GM20000 (cell line): Measurements from ENCODE around the gene FBLN5.

Experiments
- DNase-seq: peaks from one replicate; pipeline ENCODE4 v3.0.0; 2012; ENCODE audit warnings: low spot score
- CTCF ChIP-seq: IDR thresholded peaks from 2 replicates; pipeline ENCODE4 v1.5.1; 2012; ENCODE audit warnings: mild to moderate bottlenecking, control low read depth; ENCODE audit errors: extremely low read depth, missing control alignments

FBLN5 gene

GRCh38 chr14:91834571-91834970 lies 112.9 kb downstream of the FBLN5 start:
- no peak for DNase-seq
- TF ChIP-seq CTCF, result no peak

DNA sequence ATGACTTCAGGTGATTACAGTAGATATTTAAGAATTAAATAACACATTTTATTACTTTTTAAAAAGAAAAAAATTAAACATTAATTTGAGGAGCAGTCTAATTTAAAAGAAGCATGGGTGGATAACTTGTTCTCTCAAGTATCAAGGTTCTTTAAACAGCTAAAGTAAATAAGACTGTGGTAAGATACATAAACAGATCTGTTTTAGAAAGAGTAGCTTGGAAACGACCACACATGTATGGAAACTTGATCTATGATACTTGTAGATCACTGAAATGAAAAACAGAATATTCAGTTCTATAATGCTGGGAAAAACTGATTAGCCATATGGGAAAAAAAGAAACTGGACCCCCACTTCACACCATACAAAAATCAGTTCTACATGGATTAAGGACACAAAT lies 116.2 kb downstream of the FBLN5 start:
- no peak for DNase-seq
- no peak for TF ChIP-seq CTCF

- no peak for TF ChIP-seq CTCF
- DNase-seq, result no peak
Observed at GRCh38 chr14:91830777-91831176, 116.7 kb downstream of the FBLN5 start.

DNA sequence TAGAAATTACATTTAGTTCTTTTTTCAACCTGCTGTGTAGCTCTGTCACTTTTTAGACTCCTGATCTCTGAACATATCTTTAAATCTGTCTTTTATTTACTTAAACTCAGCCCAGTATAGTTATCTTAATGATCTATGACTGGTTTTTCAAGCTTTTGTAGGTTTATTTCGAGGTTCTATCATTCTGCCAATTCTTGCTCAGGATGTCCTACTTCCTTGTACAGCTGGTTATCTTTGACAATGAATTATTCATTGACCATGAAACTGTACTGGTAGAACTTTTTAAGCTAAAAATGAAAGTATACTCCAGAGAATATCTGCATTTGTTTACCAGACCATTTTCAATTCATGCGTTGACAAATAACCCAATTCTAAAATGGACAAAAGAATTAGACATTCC lies 118.0 kb downstream of the FBLN5 start:
- DNase-seq, result no peak
- no peak for TF ChIP-seq CTCF

- no peak for TF ChIP-seq CTCF
- DNase-seq, result no peak
Observed at GRCh38 chr14:91827746-91828145, 119.7 kb downstream of the FBLN5 start.
